SK-MEL-5 (cell line): ENCODE results near the gene PGAP3. TPM values are rescaled to one million over a fixed set of nuclear protein-coding genes. Genes with fewer than 3 reads are reported as not detected.
A peak's percentile ranks its signal among the peaks of the same experiment; 100 is the strongest.
"Not testable (repeated sequence)": the region's sequence is repeated elsewhere in the genome, so short reads cannot be mapped to it uniquely, and the experiment has no call there.

Experiments used
- DNase-seq: peaks from one replicate; pipeline ENCODE4 v3.0.0-alpha.2; 2016; ENCODE audit warnings: low read depth, low spot score
- in situ Hi-C: cut with HindIII; loops from 2 replicates; pipeline ENCODE4 v1.10.0; 2016; ENCODE audit warnings: low sequenced_read_pairs, high pct_unique_total_duplicates, low pct_unique_long_range_greater_than_20kb
- total RNA-seq: library from RNA; depleted of rRNA; stranded (reverse); fragments of >200 nt; shearing (Covaris generic); gene quantifications from 2 replicates; pipeline ENCODE4 v1.2.3, GENCODE V29; 2014

Gene PGAP3
- total RNA-seq, 1 experiment from 2014 or later: 6.6 TPM

DNA sequence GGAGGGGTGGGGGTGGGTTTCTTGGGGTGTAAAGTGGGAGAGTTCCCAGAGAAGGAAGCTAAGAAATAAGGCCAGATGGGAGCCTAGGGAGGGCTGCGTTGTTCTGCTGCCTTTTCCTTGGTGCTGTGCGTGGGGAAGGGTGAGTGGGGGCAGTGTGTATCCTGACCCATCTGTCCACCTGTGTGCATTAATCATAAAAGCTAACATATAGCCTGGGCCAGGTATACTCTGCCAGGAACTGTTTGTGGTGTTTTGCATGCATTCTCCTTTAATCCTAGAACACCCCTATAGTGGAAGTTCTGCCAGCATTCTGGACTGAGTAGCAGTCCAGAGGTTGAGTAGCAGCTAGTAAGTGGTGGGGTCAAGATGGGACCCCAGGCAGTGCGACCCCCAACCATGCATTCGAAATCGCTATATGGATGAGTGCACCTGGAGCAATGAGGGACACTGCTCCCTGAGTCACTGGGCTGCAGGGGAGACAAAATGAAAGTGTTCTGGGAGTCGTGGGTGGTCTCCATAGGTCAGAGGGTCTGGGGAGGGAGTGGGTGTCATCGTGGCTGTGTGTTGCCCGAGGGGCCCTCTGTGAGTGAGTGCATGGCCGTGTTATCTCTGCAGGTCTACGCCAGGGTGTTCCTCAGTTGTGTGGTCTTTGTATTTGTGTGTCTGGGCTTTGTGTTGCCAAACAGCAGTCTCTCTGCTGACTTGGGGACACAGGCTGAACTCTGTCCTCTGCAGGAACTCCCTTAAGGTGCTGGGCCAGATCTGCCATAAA is 13.3 kb upstream of the PGAP3 start:
- in situ Hi-C loops: no loop called here
- DNase-seq: no peak

DNA sequence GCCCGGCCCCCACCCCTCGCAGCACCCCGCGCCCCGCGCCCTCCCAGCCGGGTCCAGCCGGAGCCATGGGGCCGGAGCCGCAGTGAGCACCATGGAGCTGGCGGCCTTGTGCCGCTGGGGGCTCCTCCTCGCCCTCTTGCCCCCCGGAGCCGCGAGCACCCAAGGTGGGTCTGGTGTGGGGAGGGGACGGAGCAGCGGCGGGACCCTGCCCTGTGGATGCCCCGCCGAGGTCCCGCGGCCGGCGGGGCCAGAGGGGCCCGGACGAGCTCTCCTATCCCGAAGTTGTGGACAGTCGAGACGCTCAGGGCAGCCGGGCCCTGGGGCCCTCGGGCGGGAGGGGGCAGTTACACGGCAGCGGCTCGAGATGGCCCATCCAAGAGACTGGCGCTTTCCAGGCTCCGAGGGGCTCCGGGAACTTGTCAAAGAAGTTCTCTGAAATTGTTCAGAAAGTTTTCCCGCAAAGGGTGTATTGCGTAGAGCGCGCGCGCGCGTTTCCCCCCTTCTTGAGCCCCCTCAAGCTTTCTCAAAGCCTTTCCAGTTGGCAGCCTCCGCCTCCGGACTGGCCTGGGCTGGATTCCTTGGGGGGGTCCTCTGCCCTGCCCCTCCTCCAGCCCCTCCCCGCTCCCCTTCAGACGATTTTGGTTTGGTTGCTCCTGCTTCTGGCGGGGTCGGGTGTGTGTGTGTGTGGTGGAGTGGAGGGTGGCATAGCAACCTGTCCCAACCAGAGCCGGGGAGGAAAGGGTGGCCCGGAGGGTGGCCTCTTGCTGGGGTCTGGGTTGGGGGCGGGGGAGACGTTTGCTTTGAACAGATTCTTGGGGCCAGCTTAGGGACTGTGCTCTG is 12.5 kb upstream of the PGAP3 start:
- in situ Hi-C loops: no loop called here
- DNase-seq: no peak

DNA sequence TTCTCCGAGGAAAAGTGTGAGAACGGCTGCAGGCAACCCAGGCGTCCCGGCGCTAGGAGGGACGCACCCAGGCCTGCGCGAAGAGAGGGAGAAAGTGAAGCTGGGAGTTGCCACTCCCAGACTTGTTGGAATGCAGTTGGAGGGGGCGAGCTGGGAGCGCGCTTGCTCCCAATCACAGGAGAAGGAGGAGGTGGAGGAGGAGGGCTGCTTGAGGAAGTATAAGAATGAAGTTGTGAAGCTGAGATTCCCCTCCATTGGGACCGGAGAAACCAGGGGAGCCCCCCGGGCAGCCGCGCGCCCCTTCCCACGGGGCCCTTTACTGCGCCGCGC is 11.9 kb upstream of the PGAP3 start, which contains the start of gene ERBB2:
TSS of gene ERBB2 (plus strand) at position 247 of the 330 bp plus-strand sequence. CDS start 175 bp downstream, outside the sequence.
- DNase-seq: peak; percentile 45

DNA sequence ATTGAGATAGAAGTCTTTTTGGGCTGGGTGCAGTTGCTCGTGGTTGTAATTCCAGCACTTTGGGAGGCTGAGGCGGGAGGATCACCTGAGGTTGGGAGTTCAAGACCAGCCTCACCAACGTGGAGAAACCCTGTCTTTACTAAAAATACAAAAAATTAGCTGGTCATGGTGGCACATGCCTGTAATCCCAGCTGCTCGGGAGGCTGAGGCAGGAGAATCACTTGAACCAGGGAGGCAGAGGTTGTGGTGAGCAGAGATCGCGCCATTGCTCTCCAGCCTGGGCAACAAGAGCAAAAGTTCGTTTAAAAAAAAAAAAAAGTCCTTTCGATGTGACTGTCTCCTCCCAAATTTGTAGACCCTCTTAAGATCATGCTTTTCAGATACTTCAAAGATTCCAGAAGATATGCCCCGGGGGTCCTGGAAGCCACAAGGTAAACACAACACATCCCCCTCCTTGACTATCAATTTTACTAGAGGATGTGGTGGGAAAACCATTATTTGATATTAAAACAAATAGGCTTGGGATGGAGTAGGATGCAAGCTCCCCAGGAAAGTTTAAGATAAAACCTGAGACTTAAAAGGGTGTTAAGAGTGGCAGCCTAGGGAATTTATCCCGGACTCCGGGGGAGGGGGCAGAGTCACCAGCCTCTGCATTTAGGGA is 11.4 kb upstream of the PGAP3 start:
- DNase-seq, in situ Hi-C loops: not testable (repeated sequence)

More for the DNA sequence above, 11.9 kb upstream of the PGAP3 start, which contains the start of gene ERBB2:
- in situ Hi-C loops: no loop called here

DNA sequence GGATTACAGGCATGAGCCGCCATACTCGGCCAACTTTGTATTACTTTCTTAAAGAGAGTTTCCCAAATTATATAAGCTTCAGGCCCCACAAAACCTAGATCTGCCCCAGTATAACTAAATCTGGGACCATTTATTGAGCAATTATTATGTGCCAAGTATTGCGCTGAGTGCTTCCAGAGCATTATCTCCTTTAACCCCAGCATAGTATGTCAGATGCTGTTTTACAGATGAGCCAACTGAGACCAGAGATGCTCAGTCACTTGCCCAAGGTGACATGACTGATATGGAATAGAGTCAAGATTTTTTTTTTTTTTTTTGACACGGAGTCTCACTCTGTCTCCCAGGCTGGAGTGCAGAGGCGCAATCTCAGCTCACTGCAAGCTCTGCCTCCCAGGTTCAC is 10.1 kb upstream of the PGAP3 start:
- in situ Hi-C loops: no loop called here
- DNase-seq: no peak

DNA sequence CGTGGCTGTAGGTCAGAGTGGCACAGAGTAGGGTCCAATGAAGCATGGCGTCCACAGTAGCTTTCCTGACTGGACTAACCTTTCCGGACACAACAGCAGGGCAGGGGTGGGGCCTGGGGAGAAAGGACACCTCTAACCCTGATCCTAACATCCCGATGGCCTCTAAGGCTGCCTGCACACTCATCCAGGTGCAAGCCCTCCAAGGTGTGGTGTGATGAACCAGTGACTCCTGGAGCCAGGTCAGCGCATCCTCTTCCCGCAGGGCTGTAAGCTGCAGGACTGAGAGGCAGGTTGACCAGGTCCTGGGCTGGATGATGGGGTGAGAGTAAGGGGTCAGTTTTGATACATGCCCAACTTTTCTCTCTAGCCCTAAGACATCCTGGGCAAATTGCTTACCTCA is 8.9 kb upstream of the PGAP3 start:
- DNase-seq: no peak
- in situ Hi-C loops: no loop called here

DNA sequence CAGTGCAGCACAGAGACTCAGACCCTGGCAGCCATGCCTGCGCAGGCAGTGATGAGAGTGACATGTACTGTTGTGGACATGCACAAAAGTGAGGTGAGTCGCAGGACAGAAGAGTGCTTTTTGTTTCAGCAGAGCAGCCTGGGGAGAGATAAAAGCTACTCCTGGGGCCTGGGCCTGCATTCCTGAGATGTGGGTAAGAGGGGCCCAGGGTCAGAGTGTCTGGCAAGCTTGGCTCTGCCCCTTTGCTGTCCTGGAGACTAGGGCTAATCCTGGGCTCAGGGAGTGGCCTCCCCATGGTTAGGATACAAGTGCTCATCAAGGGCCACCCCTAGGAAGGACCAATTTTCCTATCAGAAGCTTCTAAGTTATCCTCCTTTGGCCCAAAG is 7.2 kb upstream of the PGAP3 start:
- DNase-seq: no peak
- in situ Hi-C loops: no loop called here

DNA sequence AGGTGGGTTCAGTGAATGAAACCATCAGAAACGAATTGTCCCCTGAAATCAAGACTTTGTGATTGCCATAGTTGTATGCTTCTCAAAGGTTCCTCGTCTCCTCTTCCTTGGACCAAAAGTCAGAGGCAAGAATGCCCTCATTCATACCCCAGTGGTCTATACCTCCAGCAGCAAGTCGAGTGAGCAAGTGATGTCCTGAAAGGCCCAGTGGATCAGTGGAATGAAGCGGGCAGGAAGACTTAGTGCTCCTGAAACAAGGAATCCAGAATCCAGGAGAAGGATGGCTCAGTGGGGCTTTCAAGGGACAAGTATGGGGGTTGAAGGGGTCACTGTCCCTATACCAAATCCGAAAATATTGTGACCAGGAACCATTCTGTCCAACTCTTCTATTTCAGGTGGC is 6.7 kb upstream of the PGAP3 start:
- in situ Hi-C loops: no loop called here
- no peak for DNase-seq

DNA sequence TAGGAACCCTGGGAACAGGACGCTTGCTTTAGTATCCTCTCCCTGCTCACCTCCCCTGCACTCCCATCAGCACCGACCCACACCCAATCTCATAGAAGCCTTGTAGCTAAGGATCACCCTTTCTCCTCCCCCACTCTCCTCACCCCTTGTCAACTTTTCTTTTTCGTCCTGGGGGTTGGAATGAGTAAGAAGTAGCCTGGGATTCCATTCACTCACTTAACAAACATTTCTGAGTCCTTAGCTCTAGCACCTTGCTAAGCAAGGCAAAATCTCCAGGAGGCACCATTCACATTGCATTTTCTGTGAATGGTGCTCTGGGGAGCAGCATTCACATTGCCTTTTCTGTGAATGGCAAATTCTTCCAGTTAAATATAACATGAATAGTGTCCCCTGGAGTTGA is 1.1 kb upstream of the PGAP3 start:
- no peak for DNase-seq
- in situ Hi-C loops: no loop called here

DNA sequence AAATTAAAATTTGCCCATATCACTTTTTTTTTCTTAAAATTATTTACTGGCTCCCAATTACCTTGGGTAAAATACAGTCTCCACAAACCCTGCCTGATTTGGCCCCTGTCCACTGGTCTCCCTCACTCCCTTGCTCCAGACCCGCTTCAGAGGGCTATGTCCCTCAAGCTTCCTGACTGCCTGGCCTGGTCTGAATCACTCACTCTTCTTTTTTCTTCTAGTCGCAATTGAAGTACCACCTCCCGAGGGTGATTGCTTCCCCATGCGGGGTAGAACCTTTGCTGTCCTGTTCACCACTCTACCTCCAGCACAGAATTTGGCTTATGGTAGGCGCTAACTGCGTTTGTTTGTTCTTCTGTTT is 598 bp upstream of the PGAP3 start:
- DNase-seq: no peak
- in situ Hi-C loops: no loop called here

DNA sequence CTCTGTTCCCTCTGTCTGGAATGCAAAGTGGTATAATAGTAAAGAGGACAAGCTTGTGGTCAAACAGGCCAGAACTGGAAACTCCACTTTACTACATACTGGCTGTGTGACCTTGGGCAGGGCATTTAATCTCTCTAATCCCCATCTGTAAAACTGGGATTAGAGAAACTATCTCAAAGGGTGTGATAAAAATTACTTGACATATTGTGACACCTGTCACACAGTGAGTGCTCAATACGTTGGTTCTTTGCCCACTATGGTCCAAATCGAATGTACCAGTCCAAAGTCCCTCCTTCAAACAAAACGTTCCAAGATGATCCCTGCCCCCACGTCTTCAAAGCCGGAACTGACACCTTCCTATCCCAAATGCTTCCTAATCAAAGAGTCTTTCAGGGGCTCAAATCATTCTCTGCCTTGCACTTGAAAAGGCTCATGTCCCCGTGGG is 734 bp downstream of the PGAP3 start:
- in situ Hi-C loops: no loop called here

DNA sequence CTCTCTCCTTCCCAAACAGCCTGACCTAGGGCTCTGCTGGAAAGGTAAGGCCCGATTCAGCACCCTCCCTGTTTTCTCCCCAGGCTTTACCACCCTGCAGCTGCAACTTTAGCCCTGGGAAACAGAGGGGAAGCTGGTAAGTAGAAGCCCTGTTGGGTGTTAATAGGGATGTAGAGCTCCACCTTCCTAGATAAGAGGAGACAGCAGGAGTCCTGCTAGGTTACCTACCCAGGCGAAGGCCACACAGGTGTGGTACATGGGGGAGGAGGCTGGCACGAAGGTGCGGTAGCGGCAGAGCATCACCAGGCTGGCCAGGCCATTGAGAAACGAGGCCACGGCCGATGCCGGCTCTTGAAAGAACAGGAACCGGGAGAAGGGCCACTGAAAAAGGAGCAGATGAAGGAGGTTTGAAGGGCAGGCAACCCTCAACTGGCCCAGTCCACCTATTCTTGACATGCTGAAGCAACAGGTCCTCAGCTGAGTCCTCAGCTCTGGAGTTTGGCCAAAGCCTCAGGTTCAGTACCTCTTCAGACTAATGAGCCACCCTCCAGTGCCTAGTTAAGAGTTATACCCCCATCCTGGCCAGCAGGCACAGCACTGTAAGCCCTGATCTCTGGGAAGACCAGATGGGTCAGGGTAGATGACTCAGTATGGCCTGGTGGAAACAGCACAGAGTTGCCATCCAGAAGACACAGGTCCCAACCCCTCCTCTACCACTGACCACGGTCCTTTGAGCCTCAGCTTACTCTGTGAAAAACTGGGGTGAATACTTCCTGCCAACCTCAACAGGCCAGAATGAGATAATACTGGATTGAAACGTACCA is 3.3 kb downstream of the PGAP3 start:
- in situ Hi-C loops: no loop called here
- no peak for DNase-seq

More for the DNA sequence above, 734 bp downstream of the PGAP3 start:
- DNase-seq: no peak

DNA sequence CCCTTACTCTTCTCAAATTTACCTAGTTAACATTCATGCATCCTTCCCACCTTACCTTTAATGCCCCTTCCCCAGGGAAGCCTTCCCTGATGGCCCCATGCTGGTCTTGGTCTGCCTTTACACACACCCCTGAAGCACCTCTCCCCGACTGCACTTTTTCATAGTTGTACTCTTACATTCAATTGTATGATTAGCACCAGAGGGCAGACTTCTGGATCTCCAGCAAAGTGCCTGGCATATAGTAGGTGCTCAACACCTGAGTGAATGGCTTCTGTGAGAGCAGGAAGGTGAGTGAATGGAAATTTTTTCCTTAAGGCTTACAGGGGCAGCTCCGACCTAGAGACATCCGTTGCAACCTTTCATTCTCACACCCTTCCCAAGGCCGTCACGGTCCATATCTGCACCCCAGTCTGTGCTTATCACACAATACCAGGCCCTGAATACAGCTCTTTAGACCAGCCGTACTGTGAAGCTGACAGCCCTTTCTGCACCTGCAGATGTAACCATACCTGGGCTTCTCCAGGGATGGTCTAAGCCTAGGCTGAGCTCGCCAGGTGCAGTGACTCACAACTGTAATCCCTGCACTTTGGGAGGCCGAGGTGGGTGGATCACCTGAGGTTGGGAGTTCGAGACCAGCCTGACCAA is 4.4 kb downstream of the PGAP3 start:
- no peak for DNase-seq
- in situ Hi-C loops: no loop called here

DNA sequence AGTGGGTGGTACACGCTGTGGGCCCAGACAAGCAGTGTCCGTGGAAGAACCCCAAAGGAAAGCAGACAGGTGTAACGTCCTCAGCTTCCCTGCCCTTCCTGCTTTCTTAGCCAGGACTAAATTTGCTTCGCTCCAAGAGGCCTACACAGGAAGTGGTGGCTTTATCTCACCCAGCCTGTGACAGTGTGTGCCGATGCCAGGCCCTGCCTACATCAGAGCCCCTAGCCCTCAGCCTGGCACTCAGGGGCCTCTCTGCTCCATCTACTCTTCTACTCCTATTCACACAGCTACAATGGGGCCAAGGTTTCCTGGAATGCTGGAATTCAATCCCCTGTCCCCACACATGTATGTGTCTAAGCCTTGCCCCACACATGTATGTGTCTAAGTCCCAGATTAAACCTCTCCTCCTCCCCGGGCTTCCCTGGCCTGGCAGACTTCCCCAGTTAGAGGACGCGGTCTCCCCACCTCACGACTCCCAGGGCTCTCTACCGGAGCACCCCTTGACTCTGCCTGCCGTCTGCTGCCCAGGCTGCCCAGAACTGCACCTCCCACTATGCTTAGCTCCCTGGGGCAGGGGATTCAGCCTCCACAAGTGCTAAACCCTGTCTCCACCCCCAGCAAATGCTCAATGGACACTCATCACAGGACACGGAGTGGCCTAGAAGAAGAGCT is 8.2 kb downstream of the PGAP3 start:
- no peak for DNase-seq
- in situ Hi-C loops: no loop called here

DNA sequence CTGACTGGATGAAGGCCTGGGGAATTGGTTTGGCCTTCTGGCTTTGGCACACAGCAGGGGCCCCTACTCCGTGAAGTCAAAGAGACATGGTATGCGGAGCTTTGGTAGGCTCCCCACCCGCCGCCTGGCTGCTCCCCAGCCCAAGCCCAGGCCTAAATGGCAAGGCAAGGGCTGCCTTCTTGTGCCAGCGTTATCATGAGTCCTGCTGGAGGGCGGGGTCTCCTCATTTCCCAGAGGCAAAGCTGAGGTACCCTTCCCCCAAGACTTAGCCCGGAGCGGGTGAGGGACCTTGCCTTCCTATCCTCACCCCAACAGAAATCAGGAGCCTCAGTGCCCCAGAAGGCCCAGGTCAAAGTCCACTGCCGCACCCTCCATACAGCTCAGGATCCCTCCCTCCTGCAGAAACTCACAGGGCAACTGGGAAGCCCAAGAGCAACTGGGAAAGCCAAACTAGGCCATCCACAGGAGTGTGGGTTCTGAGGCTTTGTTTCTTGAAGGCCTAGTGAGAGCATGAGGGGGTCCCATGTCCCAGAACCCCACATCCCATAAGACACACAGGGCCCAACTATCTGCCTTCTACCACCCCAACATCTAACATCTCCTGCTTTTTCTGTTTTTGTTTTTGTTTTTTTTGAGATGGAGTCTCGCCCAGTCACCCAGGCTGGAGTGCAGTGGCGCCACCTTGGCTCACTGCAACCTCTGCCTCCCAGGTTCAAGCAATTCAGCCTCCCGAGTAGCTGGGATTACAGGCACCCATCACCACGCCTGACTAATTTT is 9.3 kb downstream of the PGAP3 start:
- no peak for DNase-seq
- in situ Hi-C loops: no loop called here
